CD4-positive, alpha-beta T cell (primary cell): Measurements from ENCODE around the gene LBR. TPM values are rescaled to one million over a fixed set of nuclear protein-coding genes. Genes with fewer than 3 reads are reported as not detected.

Experiments used
- ATAC-seq: fragments of 200-7000 bp; cut with Tn5 transposase; one replicate; pipeline ENCODE4 v1.10.0; 2022; ENCODE audit warnings: mild to moderate bottlenecking; ENCODE audit not compliant: poor library complexity
- CTCF ChIA-PET: fragments of 350-600 bp; sonication (Branson Sonifier 250); formaldehyde crosslinking; loops from one replicate; lab custom pipeline; 2021; ENCODE audit warnings: antibody characterized with exemption, inconsistent platforms; lab: Charles Lee
- POLR2A ChIA-PET: fragments of 350-600 bp; sonication (Branson Sonifier 250); formaldehyde crosslinking; loops from one replicate; lab custom pipeline; 2021; ENCODE audit warnings: antibody characterized with exemption, inconsistent platforms; lab: Charles Lee
- DNase-seq, 14 experiments: peaks; one replicate each; pipeline ENCODE4 v3.0.0-alpha.2; 2013 to 2020; ENCODE audit warnings: mixed read lengths in 2 of 14
- H3K27ac ChIP-seq, 2 donors: one replicate each; pipeline versions ENCODE4 v1.5.1 to v1.7.0; 2013; ENCODE audit warnings: low read length in 2 of 2, low read depth in 1 of 2, mild to moderate bottlenecking in 1 of 2
- H3K27me3 ChIP-seq, 2 experiments: 1 replicate in 1 of 2; 2 replicates in 1 of 2; pipeline versions ENCODE4 v1.6.1 to v1.7.0; 2013; ENCODE audit warnings: low read length in 2 of 2, control low read depth in 1 of 2, mild to moderate bottlenecking in 1 of 2, moderate library complexity in 1 of 2; ENCODE audit not compliant: insufficient read depth in 2 of 2, control insufficient read depth in 1 of 2
- H3K36me3 ChIP-seq: one replicate; pipeline ENCODE4 v1.6.1; 2013; ENCODE audit warnings: low read length, control low read depth; ENCODE audit not compliant: insufficient read depth
- H3K4me1 ChIP-seq: one replicate; pipeline ENCODE4 v1.6.1; 2013; ENCODE audit warnings: low read length, control low read depth; ENCODE audit not compliant: insufficient read depth
- H3K4me3 ChIP-seq: one replicate; pipeline ENCODE4 v1.5.1; 2013; ENCODE audit warnings: mild to moderate bottlenecking, low read length, moderate library complexity
- H3K9me3 ChIP-seq, 2 experiments: 1 replicate in 1 of 2; 2 replicates in 1 of 2; pipeline versions ENCODE4 v1.6.1 to v1.7.0; 2013; ENCODE audit warnings: low read length in 2 of 2, mild to moderate bottlenecking in 2 of 2, control low read depth in 1 of 2, moderate library complexity in 1 of 2; ENCODE audit not compliant: control insufficient read depth in 1 of 2, insufficient read depth in 1 of 2
- H3K27ac Mint-ChIP-seq: one replicate; pipeline ENCODE4 v1.8.0; 2020; ENCODE audit warnings: mixed read lengths
- H3K27me3 Mint-ChIP-seq: one replicate; pipeline ENCODE4 v1.8.0; 2021; ENCODE audit warnings: mixed read lengths
- H3K36me3 Mint-ChIP-seq: one replicate; pipeline ENCODE4 v1.8.0; 2021; ENCODE audit warnings: low read depth, mixed read lengths
- H3K4me1 Mint-ChIP-seq: one replicate; pipeline ENCODE4 v1.8.0; 2021; ENCODE audit warnings: low read depth, mixed read lengths
- H3K4me3 Mint-ChIP-seq: one replicate; pipeline ENCODE4 v1.8.0; 2020; ENCODE audit warnings: mild to moderate bottlenecking, mixed read lengths
- H3K9me3 Mint-ChIP-seq: one replicate; pipeline ENCODE4 v1.8.0; 2020; ENCODE audit warnings: mixed read lengths
- intact Hi-C, 2 experiments: fragments of 100-400 bp; cut with DNase I in 1 of 2; cut with micrococcal nuclease in 1 of 2; formaldehyde crosslinking; loops; one replicate each; pipeline versions ENCODE4 v1.15.1 to v1.9.0; 2023 to 2025; cut with DNase I, micrococcal nuclease
- total RNA-seq, 174 experiments: library from RNA in 2 of 174; stranded (reverse) in 2 of 174; gene quantifications; one replicate each; pipeline ENCODE4 v1.2.3 and lab custom pipeline; 2021 to 2026
- TF ChIP-seq, protein P1 (sequence below): fragments of 200-600 bp; IDR thresholded peaks from one replicate; pipeline ENCODE4 v1.8.0; 2022; ENCODE audit warnings: antibody characterized with exemption, mild to moderate bottlenecking

The LBR gene
- total RNA-seq, 2 experiments from 2014 or later: 118 to 129 TPM

DNA sequence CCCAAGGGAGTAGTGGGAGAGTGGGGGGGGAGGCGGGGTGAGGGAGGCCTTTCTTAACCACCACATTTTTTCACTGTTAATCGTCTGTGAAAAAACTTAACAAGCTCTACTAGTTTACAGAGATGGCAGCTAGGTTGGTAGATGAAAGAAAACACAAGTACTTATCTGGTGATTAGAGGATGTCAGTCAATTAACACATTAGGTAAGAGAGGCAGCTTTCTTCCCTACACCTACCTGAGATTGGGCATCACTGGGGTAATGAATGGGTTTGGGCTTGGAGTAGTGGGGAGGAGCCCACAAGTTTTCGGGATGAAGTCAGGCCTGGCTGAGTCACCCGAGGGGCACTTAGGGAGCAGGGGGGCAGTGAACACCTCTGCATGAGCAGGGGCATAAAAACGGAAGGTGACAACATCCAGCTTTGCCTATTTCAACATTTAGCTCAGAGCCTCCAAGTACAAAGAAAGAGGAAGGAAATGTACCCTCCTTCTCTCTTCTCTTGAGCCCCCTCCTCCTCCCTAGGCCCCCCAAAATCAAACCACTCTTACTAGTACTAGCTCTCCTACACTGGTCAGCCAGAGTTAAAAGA, 2.5 kb downstream of the LBR start:
- ChIA-PET CTCF (interaction anchor here (1.0 to 1.2 kb wide), 2 partner anchors 19 to 49 kb away, joined by 3 read pairs; no protein-coding TSS in a partner anchor), POLR2A (interaction anchor here (1.3 to 8.1 kb wide), 5 partner anchors 10 to 637 kb away, joined by 5 to 280 read pairs (median 9); partner anchors contain the start of gene H3-3A)
- Mint-ChIP-seq H3K4me1 (peaks cover 66% of the 10 kb centered on the region), H3K4me3 (peak overlapping the region; percentile 88), H3K9me3 (no peaks in the 10 kb centered on the region), H3K36me3 (peaks cover 59% of the 10 kb centered on the region), H3K27me3 (no peaks in the 10 kb centered on the region), H3K27ac (peak overlapping the region; percentile 65)
- Histone ChIP-seq H3K27ac (no peak overlapping the region), H3K9me3 (no peaks in the 10 kb centered on the region), H3K27me3 (no peaks in the 10 kb centered on the region), H3K4me1 (peaks cover 34% of the 10 kb centered on the region), H3K36me3 (peaks cover 28% of the 10 kb centered on the region), H3K4me3 (peak overlapping the region; percentile 94)
- TF ChIP-seq, protein P1, sequence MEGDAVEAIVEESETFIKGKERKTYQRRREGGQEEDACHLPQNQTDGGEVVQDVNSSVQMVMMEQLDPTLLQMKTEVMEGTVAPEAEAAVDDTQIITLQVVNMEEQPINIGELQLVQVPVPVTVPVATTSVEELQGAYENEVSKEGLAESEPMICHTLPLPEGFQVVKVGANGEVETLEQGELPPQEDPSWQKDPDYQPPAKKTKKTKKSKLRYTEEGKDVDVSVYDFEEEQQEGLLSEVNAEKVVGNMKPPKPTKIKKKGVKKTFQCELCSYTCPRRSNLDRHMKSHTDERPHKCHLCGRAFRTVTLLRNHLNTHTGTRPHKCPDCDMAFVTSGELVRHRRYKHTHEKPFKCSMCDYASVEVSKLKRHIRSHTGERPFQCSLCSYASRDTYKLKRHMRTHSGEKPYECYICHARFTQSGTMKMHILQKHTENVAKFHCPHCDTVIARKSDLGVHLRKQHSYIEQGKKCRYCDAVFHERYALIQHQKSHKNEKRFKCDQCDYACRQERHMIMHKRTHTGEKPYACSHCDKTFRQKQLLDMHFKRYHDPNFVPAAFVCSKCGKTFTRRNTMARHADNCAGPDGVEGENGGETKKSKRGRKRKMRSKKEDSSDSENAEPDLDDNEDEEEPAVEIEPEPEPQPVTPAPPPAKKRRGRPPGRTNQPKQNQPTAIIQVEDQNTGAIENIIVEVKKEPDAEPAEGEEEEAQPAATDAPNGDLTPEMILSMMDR: no peak
- intact Hi-C loops: loop anchor here (5.0 to 10.0 kb wide), 7 partner anchors 352 to 1580 kb away; partner anchors contain the start of genes FBXO28 (in 1 of the 2), H3-3A (in 1 of the 2), PYCR2 (in 1 of the 2) and SDE2 (in 1 of the 2)
- ATAC-seq (no peak), DNase-seq (peak in 1 of 14 experiments; percentile 27)

DNA sequence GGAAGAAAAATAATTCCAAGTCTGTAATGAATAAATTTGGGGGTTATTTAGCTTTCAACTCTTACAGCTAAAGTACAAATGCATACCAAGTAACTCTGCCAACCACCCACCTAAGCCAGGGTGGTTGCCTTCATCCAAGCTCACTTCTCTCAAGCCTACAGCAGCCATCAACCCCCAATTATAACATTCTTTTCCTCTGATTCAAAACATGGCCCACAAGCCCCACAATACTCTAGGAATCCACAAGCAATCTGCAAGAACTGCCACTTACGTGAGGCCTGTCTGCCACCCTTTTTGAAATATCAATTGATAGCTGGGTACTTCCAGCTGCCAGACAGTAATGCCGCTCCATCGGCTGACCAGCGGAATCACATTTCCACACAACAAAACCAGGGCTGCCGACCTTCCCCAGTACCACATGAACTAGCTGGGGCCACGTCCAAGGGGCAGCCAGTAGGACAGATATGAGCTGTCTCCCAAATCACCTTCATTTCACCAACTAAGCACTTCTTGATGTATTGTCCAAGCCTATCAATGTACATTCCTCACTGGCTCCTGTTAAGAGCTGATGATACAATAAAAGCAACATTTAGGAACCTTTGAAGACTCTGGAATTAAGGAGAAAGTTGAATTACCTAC, 3.2 kb downstream of the LBR start:
- intact Hi-C loops: loop anchor here (5.0 to 10.0 kb wide), 7 partner anchors 353 to 1580 kb away; partner anchors contain the start of genes FBXO28 (in 1 of the 2), H3-3A (in 1 of the 2), PYCR2 (in 1 of the 2) and SDE2 (in 1 of the 2)
- Histone ChIP-seq H3K4me1 (peaks cover 34% of the 10 kb centered on the region), H3K27ac (no peak overlapping the region), H3K27me3 (no peaks in the 10 kb centered on the region), H3K4me3 (no peak overlapping the region), H3K9me3 (no peaks in the 10 kb centered on the region), H3K36me3 (peaks cover 34% of the 10 kb centered on the region)
- peaks cover 63% of the 10 kb centered on the region for H3K36me3 Mint-ChIP-seq
- ATAC-seq (no peak), DNase-seq (no peak)
- H3K27ac Mint-ChIP-seq: peak overlapping the region; percentile 65
- POLR2A ChIA-PET: interaction anchor here (1.3 to 8.1 kb wide), 4 partner anchors 10 to 638 kb away, joined by 5 to 280 read pairs (median 67); partner anchors contain the start of gene H3-3A
- TF ChIP-seq, protein P1: no peak
- H3K4me3 Mint-ChIP-seq: peak overlapping the region; percentile 79
- CTCF ChIA-PET: interaction anchor here (1.0 to 1.2 kb wide), 2 partner anchors 20 to 50 kb away, joined by 3 read pairs; no protein-coding TSS in a partner anchor
- peaks cover 66% of the 10 kb centered on the region for H3K4me1 Mint-ChIP-seq
- H3K27me3 Mint-ChIP-seq: no peaks in the 10 kb centered on the region
- H3K9me3 Mint-ChIP-seq: no peaks in the 10 kb centered on the region

DNA sequence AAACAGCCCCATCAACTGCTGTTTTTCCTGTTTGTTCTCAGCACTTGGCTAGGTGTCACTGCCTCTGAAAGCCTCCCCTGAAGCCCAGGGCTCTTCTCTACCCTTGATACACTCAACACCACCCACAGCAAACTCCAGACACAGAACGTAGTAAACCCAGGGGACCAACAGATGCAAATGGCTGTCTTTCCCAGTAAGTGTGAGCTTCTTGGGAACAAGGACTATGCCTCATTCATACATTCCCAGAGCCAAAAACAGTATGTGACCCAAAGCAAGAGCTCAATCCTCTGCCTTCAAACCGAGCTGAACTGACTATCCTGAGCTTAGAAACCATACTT, 4.4 kb downstream of the LBR start:
- H3K27ac Mint-ChIP-seq: no peak overlapping the region
- H3K4me1 ChIP-seq: peaks cover 32% of the 10 kb centered on the region
- CTCF ChIA-PET: no interaction called here
- H3K4me1 Mint-ChIP-seq: peaks cover 64% of the 10 kb centered on the region
- POLR2A ChIA-PET: interaction anchor here (7.1 to 8.1 kb wide), 2 partner anchors 21 to 45 kb away, joined by 125 to 280 read pairs; no protein-coding TSS in a partner anchor
- peaks cover 46% of the 10 kb centered on the region for H3K36me3 ChIP-seq
- H3K36me3 Mint-ChIP-seq: peaks cover 67% of the 10 kb centered on the region
- DNase-seq (no peak), ATAC-seq (no peak)
- H3K27me3 ChIP-seq: no peaks in the 10 kb centered on the region
- no peak overlapping the region for H3K4me3 ChIP-seq
- intact Hi-C loops: loop anchor here (10.0 kb wide), 2 partner anchors 799 to 1579 kb away; partner anchors contain the start of gene TP53BP2 (in 1 of the 2)
- no peak overlapping the region for H3K27ac ChIP-seq
- no peaks in the 10 kb centered on the region for H3K9me3 Mint-ChIP-seq
- H3K4me3 Mint-ChIP-seq: peak overlapping the region; percentile 50
- no peaks in the 10 kb centered on the region for H3K9me3 ChIP-seq
- no peaks in the 10 kb centered on the region for H3K27me3 Mint-ChIP-seq
- TF ChIP-seq, protein P1: no peak
